Ishikawa (cell line): ENCODE results near the gene AKT1.

Experiments
- CEBPB ChIP-seq: IDR thresholded peaks from 2 replicates; pipeline ENCODE4 v1.6.1; 2012
- CREB1 ChIP-seq: IDR thresholded peaks from 2 replicates; pipeline ENCODE4 v1.6.1; 2012; ENCODE audit warnings: low read depth
- EGR1 ChIP-seq: IDR thresholded peaks from 2 replicates; pipeline ENCODE4 v1.6.1; 2012
- EP300 ChIP-seq: IDR thresholded peaks from 2 replicates; pipeline ENCODE4 v1.6.1; 2012; ENCODE audit warnings: borderline replicate concordance
- FOXM1 ChIP-seq: IDR thresholded peaks from 2 replicates; pipeline ENCODE4 v1.6.1; 2012; ENCODE audit warnings: low read depth, borderline replicate concordance
- MAX ChIP-seq: IDR thresholded peaks from 2 replicates; pipeline ENCODE4 v1.6.1; 2012
- NFIC ChIP-seq: IDR thresholded peaks from 2 replicates; pipeline ENCODE4 v1.6.1; 2012
- RAD21 ChIP-seq: IDR thresholded peaks from 2 replicates; pipeline ENCODE4 v1.6.1; 2012; ENCODE audit warnings: low read depth
- REST ChIP-seq: IDR thresholded peaks from 2 replicates; pipeline ENCODE4 v1.6.1; 2012; ENCODE audit warnings: low read depth, mild to moderate bottlenecking
- TAF1 ChIP-seq: IDR thresholded peaks from 2 replicates; pipeline ENCODE4 v1.6.1; 2012; ENCODE audit warnings: low read depth, mild to moderate bottlenecking
- TCF12 ChIP-seq: IDR thresholded peaks from 2 replicates; pipeline ENCODE4 v1.6.1; 2012; ENCODE audit warnings: low read depth
- TEAD4 ChIP-seq: IDR thresholded peaks from 2 replicates; pipeline ENCODE4 v1.6.1; 2012
- USF1 ChIP-seq: IDR thresholded peaks from 2 replicates; pipeline ENCODE4 v1.6.1; 2012
- YY1 ChIP-seq: IDR thresholded peaks from 2 replicates; pipeline ENCODE4 v1.6.1; 2012; ENCODE audit warnings: low read depth
- ZBTB7A ChIP-seq: IDR thresholded peaks from 2 replicates; pipeline ENCODE4 v1.6.1; 2012; ENCODE audit warnings: low read depth

AKT1 gene

GRCh38 chr14:104822821-104823615 is 27.5 kb upstream of the AKT1 start:
- no peak for TF ChIP-seq USF1
- TF ChIP-seq REST: no peak
- TF ChIP-seq CEBPB: no peak
- no peak for TF ChIP-seq ZBTB7A

- no peak for TF ChIP-seq EGR1
- no peak for TF ChIP-seq RAD21
- TF ChIP-seq FOXM1: no peak
- TF ChIP-seq REST: no peak
- no peak for TF ChIP-seq ZBTB7A
- no peak for TF ChIP-seq MAX
- TF ChIP-seq TCF12: no peak
- TF ChIP-seq USF1: no peak
- TF ChIP-seq YY1: no peak
- TF ChIP-seq EP300: no peak
- no peak for TF ChIP-seq CREB1
- TF ChIP-seq NFIC: no peak
- no peak for TF ChIP-seq CEBPB
- no peak for TF ChIP-seq TAF1
- no peak for TF ChIP-seq TEAD4
These were observed 26.5 kb upstream of the AKT1 start for GRCh38 chr14:104821971-104822608.

GRCh38 chr14:104821229-104821945 is 25.8 kb upstream of the AKT1 start:
- TF ChIP-seq NFIC (no peak), TAF1 (no peak), REST (no peak), MAX (no peak), CEBPB (no peak), TEAD4 (no peak), RAD21 (no peak), FOXM1 (no peak), ZBTB7A (no peak), CREB1 (no peak), USF1 (no peak), EGR1 (no peak), TCF12 (no peak), YY1 (no peak), EP300 (no peak)
